NCI-H2081 treated with DMSO at 0.1 percent for 48 hours (cell line): ENCODE data around the gene PANK1.

ENCODE experiments used
- DNase-seq: peaks from one replicate; lab custom pipeline; 2025; lab: John Stamatoyannopoulos, UW

Gene PANK1

DNA sequence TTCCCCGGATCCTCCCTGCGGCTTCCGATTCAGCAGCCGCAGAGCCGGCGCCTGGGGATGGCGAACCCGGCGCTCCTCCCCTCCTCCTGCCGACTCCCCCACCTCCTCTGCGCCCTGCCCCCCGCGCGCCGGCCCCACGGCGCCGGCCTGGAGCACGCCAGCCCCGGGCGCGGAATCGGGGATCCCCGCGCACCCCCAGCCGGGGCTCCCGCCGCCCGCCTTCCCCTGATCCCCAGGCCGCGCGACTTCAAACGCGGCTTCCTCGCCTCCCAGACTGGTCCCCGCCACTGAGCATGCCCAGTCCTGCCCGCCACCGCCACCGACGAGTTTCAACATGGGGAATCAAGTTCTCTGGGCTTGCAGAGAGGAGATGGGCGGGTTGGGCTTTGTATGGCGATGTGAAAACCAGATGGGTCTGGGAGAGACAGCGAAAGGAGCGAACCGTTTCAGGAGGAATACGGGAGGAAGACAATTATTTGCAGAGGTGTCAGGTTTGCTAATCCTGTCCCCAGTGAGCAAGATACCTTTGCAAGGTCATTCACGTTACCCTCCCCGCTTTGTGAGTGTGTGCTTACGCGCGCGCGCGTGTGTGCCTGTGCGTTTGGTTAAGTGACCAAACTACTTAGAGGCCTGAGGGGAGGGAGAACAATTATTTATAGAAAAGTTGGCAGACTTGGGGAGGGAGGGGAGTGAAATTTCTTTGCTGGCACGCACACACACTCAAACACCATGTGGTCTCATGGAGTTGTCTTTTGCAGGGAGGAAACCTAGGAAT, at the start of gene PANK1:
PANK1 (minus strand) TSS at position 276 of the 775 bp plus-strand sequence. CDS start 351 bp downstream, outside the sequence.
- no peak for DNase-seq

DNA sequence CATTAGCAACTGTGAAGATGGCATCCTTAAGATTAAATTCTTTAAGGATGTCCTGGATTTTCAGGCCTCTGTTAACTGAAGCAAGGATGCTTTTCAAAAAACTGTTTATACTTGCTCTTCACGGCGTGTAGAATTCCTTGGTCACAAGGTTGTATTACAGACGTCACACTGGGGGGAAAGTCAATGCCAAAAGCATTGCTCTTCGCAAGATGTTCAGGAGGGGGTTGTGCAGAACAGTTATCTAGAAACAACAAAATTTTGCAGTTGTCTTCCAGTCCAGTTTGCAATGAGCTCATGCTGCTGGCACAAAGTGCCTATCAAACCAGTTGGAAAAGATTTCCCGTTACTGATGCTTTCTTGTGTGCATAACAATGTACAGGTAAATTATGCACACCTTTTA, 48.1 kb upstream of the PANK1 start:
- DNase-seq = no peak

DNA sequence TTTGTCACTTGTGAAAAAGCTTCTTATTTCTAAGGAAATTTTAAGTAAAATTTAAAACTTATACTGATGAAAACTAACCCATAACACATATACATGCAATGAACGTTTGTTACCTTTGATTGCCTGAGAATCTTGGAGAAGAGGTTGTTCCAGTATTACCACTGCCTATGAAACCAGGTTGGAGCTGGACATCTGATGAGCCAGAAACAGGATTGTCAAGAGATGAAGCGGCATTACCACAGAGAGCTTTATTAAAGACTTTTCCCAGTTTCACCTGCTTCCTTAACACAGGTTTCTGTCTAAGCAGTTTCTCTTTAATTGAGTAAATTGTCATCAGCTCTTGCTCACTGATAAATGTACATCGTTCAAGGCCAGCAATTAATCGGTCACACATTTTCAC, 47.4 kb upstream of the PANK1 start:
- DNase-seq = no peak

DNA sequence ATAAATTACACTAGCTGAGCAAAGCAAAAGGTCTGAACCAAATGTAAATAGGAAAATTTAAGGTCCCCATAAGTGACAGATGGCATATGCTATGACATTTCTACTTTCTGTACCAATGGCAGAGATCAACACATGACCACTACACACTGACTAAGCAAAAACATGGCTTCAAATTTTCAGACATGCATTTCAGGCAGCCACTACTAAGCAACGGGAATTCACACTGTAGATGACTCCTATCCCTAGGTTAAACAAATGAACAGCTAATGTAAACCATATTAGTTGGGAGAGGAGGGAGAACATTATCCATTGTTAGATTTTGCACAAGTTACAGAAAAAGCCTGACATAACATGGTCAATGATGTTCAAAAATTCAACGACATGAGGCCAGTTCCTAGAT, 45.0 kb upstream of the PANK1 start:
- DNase-seq = no peak

DNA sequence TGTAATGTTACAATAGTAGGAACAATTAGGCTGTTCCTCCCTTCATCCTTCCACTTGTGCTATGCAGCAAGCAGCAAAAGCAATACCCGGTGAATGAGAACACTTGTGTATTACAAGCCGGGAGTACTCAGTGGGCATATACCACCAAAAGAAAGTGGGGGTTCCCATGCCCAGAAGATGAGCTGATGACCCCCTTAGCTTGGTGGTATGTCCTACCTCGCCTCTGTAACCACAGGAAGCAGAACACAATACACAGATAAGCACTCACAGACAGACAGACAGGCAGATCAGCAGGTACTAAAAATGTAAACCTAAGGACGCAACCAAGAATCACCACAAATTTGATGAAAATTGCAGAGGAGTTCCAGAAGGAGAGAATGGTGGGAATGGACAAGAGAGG, 40.9 kb upstream of the PANK1 start:
- DNase-seq = no peak

DNA sequence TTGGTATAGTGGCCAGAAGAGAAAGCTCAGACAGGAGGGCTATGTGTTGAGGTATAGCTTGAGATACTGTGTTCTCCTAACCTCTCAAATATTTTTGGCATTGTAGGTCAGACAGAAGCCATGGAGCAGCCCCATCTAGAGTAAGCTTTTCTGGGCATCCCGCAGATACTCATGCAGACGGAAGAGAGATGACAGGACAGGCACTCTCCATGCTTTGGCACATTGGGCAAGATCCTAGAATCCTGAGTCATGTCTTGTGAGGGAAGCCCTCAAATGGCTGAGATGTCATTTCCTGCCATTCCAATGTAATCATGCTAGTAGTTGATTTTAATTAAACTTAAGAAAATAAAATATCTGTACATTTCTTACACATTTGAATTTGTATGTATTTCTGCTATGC, 39.6 kb upstream of the PANK1 start:
- DNase-seq = no peak

DNA sequence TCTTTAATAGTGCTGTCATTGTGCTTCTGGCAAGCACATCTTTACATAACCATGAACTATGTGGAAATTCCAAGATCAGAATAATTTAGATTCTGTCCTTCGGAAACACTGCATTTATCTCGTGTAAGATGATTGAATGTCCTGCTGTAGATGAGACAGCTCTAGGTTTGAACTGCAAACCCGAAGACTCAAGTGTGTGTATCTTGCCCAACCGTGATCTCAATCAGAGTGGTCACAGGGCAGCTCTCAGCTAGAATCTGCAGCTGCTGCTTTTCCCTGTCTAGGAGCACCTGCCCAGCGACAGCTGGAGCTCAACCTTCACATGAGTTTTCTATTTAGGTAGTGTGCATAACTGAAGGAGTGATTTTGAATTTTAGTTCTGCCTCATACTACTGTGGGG, 38.8 kb upstream of the PANK1 start:
- DNase-seq = no peak

DNA sequence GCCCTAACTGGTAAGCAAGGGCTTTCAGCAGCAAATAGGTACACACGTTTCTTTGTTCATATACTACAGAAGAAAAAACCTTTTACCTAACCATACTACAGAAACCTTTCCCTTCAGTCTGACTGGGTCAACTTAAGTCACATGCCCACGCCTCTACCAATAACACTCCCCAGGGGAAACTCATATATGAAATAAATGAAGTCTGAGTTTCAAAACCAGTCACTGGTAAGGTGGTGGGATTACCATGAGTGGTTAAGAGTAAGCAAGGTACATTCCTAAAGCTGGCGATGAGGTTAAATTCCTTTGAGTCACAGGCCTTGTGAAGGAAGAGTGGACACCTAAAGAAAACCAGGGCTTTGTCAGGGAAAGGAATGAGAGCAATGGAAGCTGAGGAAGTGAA, 34.9 kb upstream of the PANK1 start:
- DNase-seq = no peak

DNA sequence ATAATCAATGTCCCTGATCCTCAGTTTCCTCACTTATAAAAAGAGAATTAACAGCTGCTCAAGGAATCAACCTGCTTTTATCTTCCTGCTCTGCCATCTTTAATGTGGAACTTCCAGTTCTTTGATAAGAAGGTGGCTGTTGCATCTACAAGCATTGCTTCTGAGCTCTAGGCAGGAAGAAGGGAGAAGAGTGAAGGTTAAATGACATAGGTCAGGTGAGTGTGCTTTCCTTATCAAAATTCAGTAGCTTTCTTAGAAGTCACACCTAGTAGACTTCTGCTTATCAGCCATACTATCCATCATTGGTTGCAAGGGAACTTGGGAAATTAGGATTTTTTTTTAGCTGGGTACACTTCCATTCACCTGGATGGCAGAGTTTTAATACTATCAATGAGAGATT, 32.3 kb upstream of the PANK1 start:
- DNase-seq = no peak

DNA sequence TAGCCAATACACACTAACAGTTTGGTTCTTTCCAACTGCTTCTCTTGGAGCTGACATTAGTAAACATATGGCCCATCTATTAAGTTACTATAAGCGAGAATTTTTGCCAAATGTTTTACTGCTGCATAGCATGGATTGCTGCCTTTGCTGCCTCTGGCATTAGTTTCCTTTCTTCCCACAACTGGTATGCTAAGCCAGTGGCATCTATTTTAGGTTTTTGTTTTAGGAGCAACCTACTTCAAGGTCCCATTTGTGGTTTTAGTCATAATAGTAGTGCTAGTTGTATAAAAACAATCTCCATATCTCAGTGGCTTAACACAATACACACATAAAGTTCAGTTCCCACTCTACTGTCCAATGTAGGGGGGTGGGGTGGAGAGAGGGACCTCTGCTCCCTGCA, 25.9 kb upstream of the PANK1 start:
- no peak for DNase-seq

DNA sequence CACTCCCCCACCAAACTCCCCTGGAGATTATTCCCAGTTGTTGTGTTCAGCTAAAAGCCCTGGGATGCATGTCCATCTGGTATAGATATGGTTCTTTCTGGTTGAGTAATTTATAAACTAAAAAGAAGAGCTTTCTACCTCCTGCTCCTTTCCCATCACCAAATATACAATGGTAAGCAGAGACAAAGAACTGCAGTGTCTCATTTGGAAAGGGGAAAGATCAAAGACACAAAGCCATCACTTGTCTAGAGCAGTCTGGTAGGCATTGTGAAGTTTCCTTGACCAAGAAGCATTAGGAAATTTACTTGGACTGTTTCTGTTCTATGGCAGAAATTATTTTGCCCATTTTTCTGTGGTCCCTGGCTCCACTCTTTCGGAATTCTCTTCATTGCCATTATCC, 24.9 kb upstream of the PANK1 start:
- no peak for DNase-seq

DNA sequence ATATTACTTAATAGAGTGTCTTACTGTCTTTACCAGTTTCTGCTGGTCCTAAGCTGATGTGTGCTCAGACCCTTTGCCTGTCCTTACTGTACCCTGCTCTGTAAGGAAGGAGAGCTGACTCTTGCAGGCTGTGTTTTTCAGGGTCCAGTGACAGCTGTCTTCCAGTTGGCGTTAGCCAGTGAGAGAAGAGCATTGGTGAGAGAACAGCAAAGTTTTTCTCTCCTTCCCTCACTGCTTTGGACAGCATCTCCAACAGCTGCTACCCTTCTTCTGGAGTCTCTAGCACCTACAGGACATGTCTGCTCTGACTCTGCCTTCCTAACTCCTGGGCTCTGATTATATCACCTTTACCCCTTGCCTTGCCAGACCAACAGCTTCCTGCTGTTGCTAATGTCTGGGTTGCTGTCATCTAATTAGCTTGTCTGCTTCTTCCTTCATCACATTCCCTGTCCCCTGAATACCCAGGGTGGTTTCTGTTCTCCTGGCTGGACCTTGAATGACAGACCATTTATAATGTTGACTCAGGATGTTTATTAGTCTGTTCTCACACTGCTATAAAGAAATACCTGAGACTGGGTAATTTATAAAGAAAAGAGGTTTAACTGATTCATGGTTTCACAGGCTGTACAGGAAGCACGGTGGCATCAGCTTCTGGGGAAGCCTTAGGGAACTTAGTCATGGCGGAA, 23.5 kb upstream of the PANK1 start:
- no peak for DNase-seq

DNA sequence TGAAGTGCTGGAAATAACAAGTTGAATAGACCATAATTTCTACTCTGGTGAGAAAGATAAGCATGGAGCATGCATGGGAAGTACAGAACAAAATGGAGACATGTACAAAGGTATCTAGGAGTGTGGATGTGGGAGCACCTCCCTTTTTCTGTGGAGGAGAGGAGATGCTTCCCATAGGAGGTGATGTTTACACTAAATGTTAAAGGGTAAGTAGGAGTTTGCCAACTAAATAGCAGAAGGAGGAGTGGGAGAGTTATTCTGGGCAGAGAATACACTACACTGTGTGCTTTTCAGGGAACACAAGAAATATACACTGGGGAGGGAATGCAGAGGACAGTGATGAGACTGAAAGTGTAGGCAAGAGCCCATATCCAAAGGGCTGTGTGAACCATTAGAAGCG, 21.1 kb upstream of the PANK1 start:
- DNase-seq = no peak

DNA sequence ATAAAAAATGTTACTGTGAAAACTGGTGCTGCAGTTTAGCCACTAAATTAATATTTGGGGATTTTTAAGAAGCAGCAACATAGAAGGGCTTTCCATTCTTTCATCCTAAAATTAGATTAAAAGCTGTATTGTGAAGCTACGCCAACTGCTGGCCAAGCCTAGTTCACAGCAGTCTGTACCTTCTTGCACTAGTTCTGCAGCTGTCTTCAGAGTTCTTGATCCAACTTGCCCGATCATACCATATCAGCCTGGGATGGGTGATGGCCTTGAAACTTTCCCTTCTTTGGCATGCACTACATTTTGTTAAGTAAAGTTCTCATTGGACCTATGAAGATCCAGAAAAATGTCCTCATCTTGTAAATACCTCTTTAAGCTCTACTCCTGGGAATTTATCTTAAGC, 20.3 kb upstream of the PANK1 start:
- DNase-seq = no peak

DNA sequence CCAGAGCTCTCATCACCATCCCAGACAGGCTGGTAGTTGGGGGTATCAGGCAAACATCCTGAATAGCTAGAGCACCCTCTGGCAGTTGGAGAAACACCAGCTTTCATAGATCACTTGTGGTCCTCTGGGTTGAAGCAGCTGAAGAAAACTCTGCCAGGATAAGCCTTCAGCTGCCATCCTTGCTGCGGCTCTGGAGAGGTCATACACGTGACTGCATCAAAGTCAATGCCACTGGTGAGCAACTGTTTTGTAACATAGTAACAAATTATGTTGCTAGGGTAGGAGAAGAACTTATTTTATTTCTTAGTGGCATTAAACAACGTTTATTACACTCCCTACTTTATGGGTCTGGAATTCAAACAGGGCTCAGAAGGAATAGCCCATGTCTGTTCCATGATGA, 19.2 kb upstream of the PANK1 start:
- no peak for DNase-seq

DNA sequence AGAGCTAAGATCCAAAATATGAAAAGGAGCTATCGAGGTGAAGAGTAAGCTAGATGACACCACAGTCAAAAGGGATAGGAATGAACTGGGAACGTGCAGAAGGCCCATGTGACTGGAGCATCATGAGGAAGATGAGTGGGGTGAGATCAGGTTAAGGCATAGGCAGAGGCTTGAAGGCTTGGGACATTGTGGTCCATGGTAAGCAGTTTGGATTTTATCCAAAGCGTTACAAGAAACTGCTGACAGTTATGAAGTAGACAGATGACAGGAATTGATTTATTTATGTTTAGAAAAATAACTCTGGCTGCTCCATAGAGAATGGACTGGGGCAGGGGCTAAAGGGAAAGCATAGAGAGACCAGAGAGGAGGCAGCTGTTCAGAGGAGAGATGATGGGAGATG, 18.1 kb upstream of the PANK1 start:
- no peak for DNase-seq

DNA sequence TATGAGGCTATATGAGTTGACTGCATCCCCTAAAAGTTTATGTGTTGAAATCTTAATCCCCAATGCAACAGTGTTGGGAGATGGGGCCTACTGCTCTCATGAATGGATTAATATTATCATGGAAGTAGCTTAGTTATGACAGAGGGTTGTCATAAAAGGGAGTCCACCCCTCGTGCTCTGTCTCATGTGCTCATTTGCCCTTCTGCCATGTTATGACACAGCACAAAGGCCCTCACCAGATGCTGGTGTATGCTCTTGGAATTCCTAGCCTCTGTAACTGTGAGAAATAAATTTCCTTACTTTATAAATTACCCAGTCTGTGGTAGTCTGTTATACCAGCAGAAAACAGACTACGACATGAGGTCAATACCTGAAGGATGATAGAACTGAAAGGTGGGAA, 17.6 kb upstream of the PANK1 start:
- no peak for DNase-seq

DNA sequence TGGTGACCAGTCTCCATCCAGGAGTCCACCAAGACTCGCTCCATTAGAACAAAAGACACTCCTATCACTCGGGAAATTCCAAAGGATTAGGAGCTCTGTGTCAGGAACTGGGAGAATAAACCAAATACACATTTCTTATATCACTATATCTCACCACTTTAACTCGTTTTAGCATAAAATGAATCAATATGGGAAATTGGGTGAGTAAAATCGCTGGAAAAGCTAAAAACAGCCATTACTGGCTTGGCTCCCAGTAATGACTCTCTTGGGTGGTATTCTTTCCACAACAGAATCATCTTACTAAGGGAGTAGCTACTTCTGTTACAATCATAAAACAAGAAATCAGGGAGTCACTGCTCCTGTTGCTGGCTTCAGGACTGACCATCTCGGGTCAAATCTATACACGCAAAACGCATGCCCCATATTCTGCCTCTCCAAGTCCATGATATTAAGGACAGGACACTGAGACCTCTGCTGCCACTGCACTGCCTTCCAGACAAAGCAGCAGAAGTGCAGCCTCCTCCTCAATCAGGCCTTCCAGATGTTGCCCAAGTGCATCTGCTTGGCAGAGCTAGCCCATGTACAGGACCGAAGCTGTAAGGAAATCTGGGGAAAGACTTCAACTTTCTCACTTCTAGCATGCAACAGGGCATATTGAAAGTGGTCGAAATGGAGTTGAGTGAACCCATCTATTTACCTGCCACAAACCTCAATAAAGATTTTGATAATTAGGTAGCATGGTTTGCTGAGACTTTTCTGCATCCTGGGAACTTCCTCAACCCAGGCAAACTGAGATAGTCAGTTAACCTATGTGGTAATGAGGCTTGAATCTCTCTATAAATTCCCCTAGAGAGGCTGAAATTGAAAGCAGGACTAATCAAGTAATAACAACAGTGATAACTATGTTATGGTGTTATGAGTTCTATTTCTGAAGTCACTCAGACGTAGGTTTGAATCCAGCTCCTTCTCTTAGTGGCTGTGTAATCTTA, 14.4 kb upstream of the PANK1 start:
- DNase-seq = no peak

DNA sequence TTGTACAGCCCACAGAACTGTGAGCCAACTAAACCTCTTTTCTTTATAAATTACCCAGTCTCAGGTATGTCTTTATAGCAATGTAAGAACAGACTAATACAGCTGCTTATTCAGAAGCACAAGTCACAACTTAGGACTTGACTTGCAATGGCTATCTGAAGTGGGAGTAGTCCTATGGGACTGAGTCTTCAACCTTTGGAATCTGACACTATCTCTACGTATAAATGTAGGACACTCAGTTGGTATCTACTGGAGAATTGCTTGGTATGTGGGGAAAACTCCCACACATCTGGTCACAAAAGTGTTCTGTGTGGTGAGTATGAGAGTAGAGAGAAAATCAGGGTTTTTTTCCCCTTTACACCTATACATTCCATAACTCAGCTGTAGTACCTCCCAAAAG, 12.3 kb upstream of the PANK1 start:
- DNase-seq = no peak

DNA sequence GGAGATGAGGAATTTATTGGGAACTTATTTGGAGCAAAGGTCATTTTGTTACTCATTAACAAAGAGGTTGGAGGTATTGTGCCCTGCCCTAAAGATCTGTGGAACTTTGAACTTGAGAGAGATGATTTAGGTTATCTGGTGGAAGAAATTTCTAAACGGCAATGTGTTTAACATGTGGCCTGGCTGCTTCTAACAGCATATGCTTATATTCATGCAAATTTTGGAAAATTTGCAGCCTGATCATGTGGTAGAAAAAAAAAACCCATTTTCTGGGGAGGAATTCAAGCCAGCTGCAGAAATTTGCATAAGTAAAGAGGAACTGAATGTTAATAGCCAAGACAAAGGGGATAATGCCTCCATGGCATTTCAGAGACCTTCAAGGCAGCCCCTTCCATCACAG, 10.7 kb upstream of the PANK1 start:
- no peak for DNase-seq

DNA sequence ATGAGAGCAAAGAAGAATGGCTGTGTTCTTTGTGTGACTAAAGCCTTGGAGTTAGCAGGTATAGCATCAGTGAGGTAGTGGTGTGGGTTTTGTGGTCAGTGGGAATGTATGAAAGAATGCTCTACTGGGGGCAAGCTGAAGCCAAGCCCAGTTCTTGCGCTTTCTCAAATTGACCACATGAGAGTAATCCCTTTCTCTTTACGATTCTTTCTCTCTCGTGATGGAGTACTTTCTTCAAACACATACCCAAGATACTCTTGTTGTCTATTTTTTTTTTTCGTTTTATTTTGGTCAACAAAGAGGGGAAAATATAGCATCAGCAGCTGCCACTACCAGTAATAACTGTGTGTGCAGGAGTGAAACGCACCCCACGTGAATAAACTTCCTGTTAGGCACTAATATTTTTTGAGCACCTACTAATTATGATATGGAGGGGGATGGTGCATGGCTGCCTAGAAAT, 8.4 kb upstream of the PANK1 start:
- DNase-seq = no peak

DNA sequence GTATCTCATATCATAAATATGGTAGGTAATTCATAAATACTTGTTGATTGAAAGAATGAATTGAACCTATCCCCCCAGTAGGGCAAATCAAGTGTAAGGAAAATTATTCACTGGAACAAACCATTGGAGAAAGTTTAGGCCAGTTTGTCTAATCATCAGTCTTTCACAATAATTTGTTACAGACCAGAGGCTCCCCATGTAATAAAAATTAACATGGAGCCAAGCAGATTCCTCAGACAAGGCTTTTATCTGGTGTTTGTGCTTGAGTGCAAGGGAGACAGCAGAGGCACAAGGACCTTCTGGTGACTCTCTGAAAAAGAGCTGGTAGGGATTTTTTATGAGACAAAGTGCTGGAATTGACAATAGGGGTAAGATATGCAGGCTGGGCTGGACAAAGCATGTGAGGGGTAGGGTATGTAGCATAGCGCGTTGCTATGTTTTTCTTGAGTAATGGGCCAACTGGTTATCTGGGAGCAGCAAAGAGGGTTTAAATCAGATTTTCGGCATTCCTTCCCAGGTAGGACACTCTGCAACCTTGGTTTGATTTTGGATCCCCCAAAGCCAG, 7.8 kb upstream of the PANK1 start:
- DNase-seq = no peak
